GM12874 (cell line): ENCODE results near the gene OSBP2.

ENCODE experiments used
- CTCF ChIP-seq: IDR thresholded peaks from 2 replicates; pipeline ENCODE4 v1.5.1; 2011; ENCODE audit warnings: low read depth, mild to moderate bottlenecking, control low read depth, low read length, moderate library complexity; ENCODE audit not compliant: insufficient read depth

OSBP2 gene

GRCh38 chr22:30747493-30747892 lies 52.8 kb downstream of the OSBP2 start:
- TF ChIP-seq CTCF = no peak

- TF ChIP-seq CTCF = no peak
These were observed 54.6 kb downstream of the OSBP2 start for GRCh38 chr22:30749272-30749671.

- TF ChIP-seq CTCF = no peak
These were observed 55.2 kb downstream of the OSBP2 start for GRCh38 chr22:30749849-30750248.

- no peak for TF ChIP-seq CTCF
These were observed 56.9 kb downstream of the OSBP2 start for GRCh38 chr22:30751529-30751928.

DNA sequence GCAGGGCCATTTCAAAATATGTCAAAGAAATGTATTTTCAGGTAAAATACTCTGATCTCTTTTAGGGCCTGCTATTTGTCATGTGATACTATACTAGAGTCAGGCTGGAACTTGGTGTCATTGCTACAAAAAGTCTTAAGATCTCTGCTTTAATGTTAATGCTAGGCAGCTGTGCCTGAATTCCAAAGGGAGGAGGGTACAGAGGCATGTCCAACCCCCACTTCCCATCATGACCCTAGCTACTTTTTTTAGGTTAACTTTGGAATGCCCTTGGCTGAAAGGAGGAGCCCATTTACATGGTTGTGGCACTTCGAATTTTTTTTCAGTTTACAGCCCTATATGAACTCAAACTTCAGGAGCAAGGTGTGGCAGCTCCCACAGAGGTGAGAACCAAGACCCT lies 58.1 kb downstream of the OSBP2 start:
- TF ChIP-seq CTCF = no peak

DNA sequence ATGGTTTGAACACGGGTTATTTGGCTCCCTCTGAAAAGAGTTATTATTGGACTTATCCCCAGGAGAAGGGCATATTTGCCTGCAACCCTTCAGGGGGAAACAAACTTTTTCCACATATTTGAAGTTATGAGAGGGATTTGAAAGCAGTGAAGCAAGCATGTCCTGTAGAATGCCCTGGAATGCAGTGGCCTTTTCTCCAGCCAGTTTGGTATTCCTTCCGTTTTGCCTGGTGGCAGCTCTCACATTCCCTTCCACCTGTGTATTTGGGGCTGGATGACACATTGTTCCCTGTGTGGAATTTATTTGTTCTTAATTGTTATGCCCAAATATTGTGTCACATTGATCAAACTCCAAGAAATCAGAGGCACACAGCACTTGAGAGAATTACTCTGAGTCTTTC lies 59.0 kb downstream of the OSBP2 start:
- TF ChIP-seq CTCF = no peak

DNA sequence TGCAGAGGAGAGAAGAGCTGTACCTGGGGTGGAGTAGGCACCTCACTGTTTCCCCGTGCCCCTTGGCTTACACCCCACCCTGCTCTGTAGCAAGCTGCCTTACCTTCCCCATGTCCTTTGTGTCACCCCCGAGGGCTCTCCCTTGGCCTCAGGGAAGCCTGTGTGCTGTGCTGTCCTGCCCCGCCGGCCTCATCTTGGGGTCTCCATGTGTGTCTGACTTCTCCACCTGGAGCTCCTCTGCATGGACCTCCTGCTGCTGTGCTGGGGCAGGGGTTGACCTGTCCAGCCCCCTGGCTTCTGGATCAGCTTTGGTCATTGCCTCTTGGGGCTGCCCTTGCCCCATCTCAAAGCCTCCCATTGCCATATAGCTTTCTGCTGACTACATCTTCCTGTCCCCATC lies 59.8 kb downstream of the OSBP2 start:
- TF ChIP-seq CTCF = no peak

DNA sequence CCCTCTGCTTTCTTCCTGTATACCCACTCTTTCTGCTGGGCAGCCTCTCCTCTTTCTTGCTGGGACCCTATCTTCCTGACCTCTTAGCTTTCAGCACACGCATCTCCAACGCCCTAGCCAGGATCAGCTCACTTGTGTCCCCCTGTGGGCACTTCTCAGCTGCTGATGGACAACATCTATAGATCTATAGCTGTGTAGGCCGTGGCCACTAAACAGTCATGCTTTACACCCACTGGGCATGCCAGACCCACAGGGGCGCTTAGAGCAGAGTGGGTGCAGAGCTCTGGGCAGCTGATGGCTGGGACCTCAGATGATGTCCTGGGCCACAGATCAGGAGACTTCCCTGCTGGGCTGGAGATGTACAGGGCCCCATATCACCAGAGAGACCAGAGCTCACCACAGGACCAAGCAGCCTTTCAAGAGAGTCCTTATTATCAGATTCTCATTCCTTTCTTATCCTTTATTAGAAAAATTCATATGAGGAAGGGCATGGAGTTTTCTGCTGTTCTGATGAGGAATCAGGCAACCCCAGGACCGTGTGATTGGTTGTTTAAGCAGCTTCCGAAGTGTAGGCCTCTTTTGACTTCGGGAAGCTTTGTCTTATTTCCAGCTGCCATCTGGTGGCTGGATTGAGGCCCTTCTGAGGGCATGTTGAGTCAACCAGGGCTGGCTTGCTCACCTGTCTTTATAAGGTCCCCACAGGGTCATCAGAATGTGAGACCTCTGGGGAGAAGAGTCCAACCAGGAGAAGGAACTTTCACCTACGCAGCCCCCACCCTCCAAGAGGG lies 60.5 kb downstream of the OSBP2 start:
- TF ChIP-seq CTCF = peak; percentile 79
